SK-N-MC (cell line): ENCODE results near the gene HOMER2.

Experiments
- EZH2 ChIP-seq: fragments of 200-600 bp; sonication (generic); IDR thresholded peaks from one replicate; pipeline ENCODE4 v1.6.1; 2017; ENCODE audit warnings: antibody characterized with exemption
- FOXP2 ChIP-seq: optimal IDR thresholded peaks from 2 replicates; pipeline ENCODE3; 2011; ENCODE audit warnings: mild to moderate bottlenecking, moderate library complexity; ENCODE audit not compliant: insufficient read depth; ENCODE audit errors: extremely low read length, control extremely low read depth
- POLR2AphosphoS5 ChIP-seq: IDR thresholded peaks from 2 replicates; pipeline ENCODE4 v1.6.1; 2012; ENCODE audit warnings: mild to moderate bottlenecking, low read depth, low read length, borderline replicate concordance

- no peak for TF ChIP-seq EZH2
- TF ChIP-seq POLR2AphosphoS5: no peak
- no peak for TF ChIP-seq FOXP2
Measured at GRCh38 chr15:82835391-82835917, 117.1 kb downstream of the HOMER2 start.
